ENCODE data around the gene CHMP2A.

DNA sequence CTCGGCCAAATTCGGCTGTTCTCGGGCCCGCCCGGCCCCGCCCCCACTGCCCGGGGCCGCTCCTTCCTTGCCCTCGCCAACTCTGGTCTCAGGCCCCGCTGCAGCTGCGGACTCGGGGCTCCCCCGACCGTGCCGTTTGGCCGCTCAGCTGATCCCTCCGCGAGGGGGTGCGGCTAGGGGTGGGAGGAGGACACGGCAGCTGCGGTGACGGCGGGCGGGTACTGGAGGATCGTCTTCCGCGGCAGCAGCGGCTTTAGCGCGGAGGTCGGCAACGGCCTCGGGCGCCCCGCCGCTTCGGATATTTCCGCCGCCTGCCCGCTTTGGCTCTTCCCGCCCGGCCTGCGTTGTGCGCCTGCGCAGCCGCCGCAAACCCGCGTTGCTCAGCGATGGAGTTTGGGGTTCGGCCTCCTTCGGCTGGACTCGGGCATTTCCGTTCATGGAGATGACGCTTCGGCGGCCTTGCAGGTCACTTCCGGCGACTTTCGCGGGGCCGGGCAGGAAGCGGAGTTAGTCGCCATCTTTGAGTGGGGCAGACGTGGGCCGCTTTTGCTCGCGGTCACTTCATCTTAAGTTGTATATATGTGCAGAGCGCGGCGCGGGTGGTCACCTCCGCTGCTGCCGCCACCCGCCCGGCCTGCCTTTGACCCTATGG lies 3.8 kb upstream of the CHMP2A start:
- TF ChIP-seq TCF12 (IDR thresholded peaks at IDR 0.05) = no peak
- TF ChIP-seq TCF12 (CRISPR knock-in tag; IDR thresholded peaks at IDR 0.05) = no peak
- TF ChIP-seq EZH2 (conservative IDR thresholded peaks at IDR 0.05; ENCODE audit: low read depth, low read length) = no peak
- no peak for TF ChIP-seq ZNF563 (CRISPR knock-in tag; IDR thresholded peaks at IDR 0.05)
- TF ChIP-seq, protein P1, sequence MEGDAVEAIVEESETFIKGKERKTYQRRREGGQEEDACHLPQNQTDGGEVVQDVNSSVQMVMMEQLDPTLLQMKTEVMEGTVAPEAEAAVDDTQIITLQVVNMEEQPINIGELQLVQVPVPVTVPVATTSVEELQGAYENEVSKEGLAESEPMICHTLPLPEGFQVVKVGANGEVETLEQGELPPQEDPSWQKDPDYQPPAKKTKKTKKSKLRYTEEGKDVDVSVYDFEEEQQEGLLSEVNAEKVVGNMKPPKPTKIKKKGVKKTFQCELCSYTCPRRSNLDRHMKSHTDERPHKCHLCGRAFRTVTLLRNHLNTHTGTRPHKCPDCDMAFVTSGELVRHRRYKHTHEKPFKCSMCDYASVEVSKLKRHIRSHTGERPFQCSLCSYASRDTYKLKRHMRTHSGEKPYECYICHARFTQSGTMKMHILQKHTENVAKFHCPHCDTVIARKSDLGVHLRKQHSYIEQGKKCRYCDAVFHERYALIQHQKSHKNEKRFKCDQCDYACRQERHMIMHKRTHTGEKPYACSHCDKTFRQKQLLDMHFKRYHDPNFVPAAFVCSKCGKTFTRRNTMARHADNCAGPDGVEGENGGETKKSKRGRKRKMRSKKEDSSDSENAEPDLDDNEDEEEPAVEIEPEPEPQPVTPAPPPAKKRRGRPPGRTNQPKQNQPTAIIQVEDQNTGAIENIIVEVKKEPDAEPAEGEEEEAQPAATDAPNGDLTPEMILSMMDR (CRISPR knock-in tag; IDR thresholded peaks at IDR 0.05) = 0 out of 2 replicates have a peak, but pooled peaks have one; percentile 9
- no peak for TF ChIP-seq SP2 (CRISPR knock-in tag; IDR thresholded peaks at IDR 0.05)
- peak; percentile 53; the same call in 1 of the 2 replicates for TF ChIP-seq ZNF331 (CRISPR knock-in tag; IDR thresholded peaks at IDR 0.05)
